ENCODE measurements around the gene HSPBAP1.

Gene HSPBAP1

GRCh38 chr3:122793568-122794416, at the start of gene HSPBAP1:
Gene HSPBAP1, minus strand, starts transcription at chr3:122793831. Its CDS starts 151 bp downstream, at chr3:122793680.
- Histone ChIP-seq H3K9ac (ENCODE audit: low read depth, low read length) (peak within 1 kb of the TSS; percentile 87), H3K27me3 (ENCODE audit: insufficient read depth, low read length) (peaks cover 14% of the 10 kb centered on the region), H3K27ac (ENCODE audit: low read length) (peak within 1 kb of the TSS; percentile 1), H3K4me3 (ENCODE audit: low read length) (peak within 1 kb of the TSS; percentile 93), H3K9me3 (ENCODE audit: insufficient read depth, low read depth, low read length) (no peaks in the 10 kb centered on the region), H3K36me3 (ENCODE audit: insufficient read depth, low read depth, low read length) (no peaks in the 10 kb centered on the region), H3K4me1 (ENCODE audit: insufficient read depth, low read length) (peaks cover 4% of the 10 kb centered on the region; the same call in 1 of the 2 replicates)

- Histone ChIP-seq H3K27me3 (ENCODE audit: insufficient read depth, low read length) (no peaks in the 10 kb centered on the region), H3K36me3 (ENCODE audit: insufficient read depth, low read depth, low read length) (no peaks in the 10 kb centered on the region), H3K4me3 (ENCODE audit: low read length) (no peak overlapping the region), H3K9ac (ENCODE audit: low read depth, low read length) (no peak overlapping the region), H3K9me3 (ENCODE audit: insufficient read depth, low read depth, low read length) (no peaks in the 10 kb centered on the region), H3K27ac (ENCODE audit: low read length) (no peak overlapping the region), H3K4me1 (ENCODE audit: insufficient read depth, low read length) (no peaks in the 10 kb centered on the region)
These were observed 42.0 kb upstream of the HSPBAP1 start for GRCh38 chr3:122835590-122835989.

- H3K27me3 ChIP-seq (ENCODE audit: insufficient read depth, low read length): no peaks in the 10 kb centered on the region
- H3K27ac ChIP-seq (ENCODE audit: low read length): no peak overlapping the region
- no peaks in the 10 kb centered on the region for H3K9me3 ChIP-seq (ENCODE audit: insufficient read depth, low read depth, low read length)
- H3K9ac ChIP-seq (ENCODE audit: low read depth, low read length): no peak overlapping the region
- H3K4me3 ChIP-seq (ENCODE audit: low read length): no peak overlapping the region
- peaks cover 4% of the 10 kb centered on the region; the same call in 1 of the 2 replicates for H3K36me3 ChIP-seq (ENCODE audit: insufficient read depth, low read depth, low read length)
- no peaks in the 10 kb centered on the region for H3K4me1 ChIP-seq (ENCODE audit: insufficient read depth, low read length)
These were observed 34.6 kb upstream of the HSPBAP1 start for GRCh38 chr3:122828281-122828680.

GRCh38 chr3:122826278-122826677, 32.6 kb upstream of the HSPBAP1 start:
- Histone ChIP-seq H3K4me3 (ENCODE audit: low read length) (no peak overlapping the region), H3K27ac (ENCODE audit: low read length) (no peak overlapping the region), H3K9me3 (ENCODE audit: insufficient read depth, low read depth, low read length) (no peaks in the 10 kb centered on the region), H3K4me1 (ENCODE audit: insufficient read depth, low read length) (no peaks in the 10 kb centered on the region), H3K36me3 (ENCODE audit: insufficient read depth, low read depth, low read length) (peaks cover 4% of the 10 kb centered on the region; the same call in 1 of the 2 replicates), H3K9ac (ENCODE audit: low read depth, low read length) (no peak overlapping the region), H3K27me3 (ENCODE audit: insufficient read depth, low read length) (no peaks in the 10 kb centered on the region)

GRCh38 chr3:122825460-122825859, 31.8 kb upstream of the HSPBAP1 start:
- Histone ChIP-seq H3K4me1 (ENCODE audit: insufficient read depth, low read length) (no peaks in the 10 kb centered on the region), H3K27me3 (ENCODE audit: insufficient read depth, low read length) (no peaks in the 10 kb centered on the region), H3K27ac (ENCODE audit: low read length) (no peak overlapping the region), H3K4me3 (ENCODE audit: low read length) (no peak overlapping the region), H3K9me3 (ENCODE audit: insufficient read depth, low read depth, low read length) (no peaks in the 10 kb centered on the region), H3K36me3 (ENCODE audit: insufficient read depth, low read depth, low read length) (peaks cover 4% of the 10 kb centered on the region; the same call in 1 of the 2 replicates), H3K9ac (ENCODE audit: low read depth, low read length) (no peak overlapping the region)

- Histone ChIP-seq H3K27me3 (ENCODE audit: insufficient read depth, low read length) (no peaks in the 10 kb centered on the region), H3K36me3 (ENCODE audit: insufficient read depth, low read depth, low read length) (peaks cover 4% of the 10 kb centered on the region; the same call in 1 of the 2 replicates), H3K27ac (ENCODE audit: low read length) (no peak overlapping the region), H3K4me1 (ENCODE audit: insufficient read depth, low read length) (no peaks in the 10 kb centered on the region), H3K9ac (ENCODE audit: low read depth, low read length) (no peak overlapping the region), H3K4me3 (ENCODE audit: low read length) (no peak overlapping the region), H3K9me3 (ENCODE audit: insufficient read depth, low read depth, low read length) (no peaks in the 10 kb centered on the region)
These were observed 31.1 kb upstream of the HSPBAP1 start for GRCh38 chr3:122824465-122825381.

GRCh38 chr3:122816587-122816986, 23.0 kb upstream of the HSPBAP1 start:
- Histone ChIP-seq H3K4me1 (ENCODE audit: insufficient read depth, low read length) (no peaks in the 10 kb centered on the region), H3K27me3 (ENCODE audit: insufficient read depth, low read length) (no peaks in the 10 kb centered on the region), H3K9me3 (ENCODE audit: insufficient read depth, low read depth, low read length) (no peaks in the 10 kb centered on the region), H3K4me3 (ENCODE audit: low read length) (no peak overlapping the region), H3K9ac (ENCODE audit: low read depth, low read length) (no peak overlapping the region), H3K36me3 (ENCODE audit: insufficient read depth, low read depth, low read length) (no peaks in the 10 kb centered on the region), H3K27ac (ENCODE audit: low read length) (no peak overlapping the region)

GRCh38 chr3:122810734-122811133, 17.1 kb upstream of the HSPBAP1 start:
- no peak overlapping the region for H3K4me3 ChIP-seq (ENCODE audit: low read length)
- H3K4me1 ChIP-seq (ENCODE audit: insufficient read depth, low read length): no peaks in the 10 kb centered on the region
- no peaks in the 10 kb centered on the region for H3K9me3 ChIP-seq (ENCODE audit: insufficient read depth, low read depth, low read length)
- H3K9ac ChIP-seq (ENCODE audit: low read depth, low read length): no peak overlapping the region
- no peaks in the 10 kb centered on the region for H3K27me3 ChIP-seq (ENCODE audit: insufficient read depth, low read length)
- no peaks in the 10 kb centered on the region for H3K36me3 ChIP-seq (ENCODE audit: insufficient read depth, low read depth, low read length)
- H3K27ac ChIP-seq (ENCODE audit: low read length): no peak overlapping the region

GRCh38 chr3:122803977-122804376, 10.3 kb upstream of the HSPBAP1 start:
- Histone ChIP-seq H3K27ac (ENCODE audit: low read length) (no peak overlapping the region), H3K9me3 (ENCODE audit: insufficient read depth, low read depth, low read length) (no peaks in the 10 kb centered on the region), H3K36me3 (ENCODE audit: insufficient read depth, low read depth, low read length) (no peaks in the 10 kb centered on the region), H3K27me3 (ENCODE audit: insufficient read depth, low read length) (no peaks in the 10 kb centered on the region), H3K4me3 (ENCODE audit: low read length) (no peak overlapping the region), H3K9ac (ENCODE audit: low read depth, low read length) (no peak overlapping the region), H3K4me1 (ENCODE audit: insufficient read depth, low read length) (no peaks in the 10 kb centered on the region)

GRCh38 chr3:122802323-122802722, 8.7 kb upstream of the HSPBAP1 start:
- Histone ChIP-seq H3K4me3 (ENCODE audit: low read length) (no peak overlapping the region), H3K9ac (ENCODE audit: low read depth, low read length) (no peak overlapping the region), H3K4me1 (ENCODE audit: insufficient read depth, low read length) (no peaks in the 10 kb centered on the region), H3K9me3 (ENCODE audit: insufficient read depth, low read depth, low read length) (no peaks in the 10 kb centered on the region), H3K27me3 (ENCODE audit: insufficient read depth, low read length) (no peaks in the 10 kb centered on the region), H3K36me3 (ENCODE audit: insufficient read depth, low read depth, low read length) (no peaks in the 10 kb centered on the region), H3K27ac (ENCODE audit: low read length) (no peak overlapping the region)

- Histone ChIP-seq H3K9me3 (ENCODE audit: insufficient read depth, low read depth, low read length) (no peaks in the 10 kb centered on the region), H3K27ac (ENCODE audit: low read length) (no peak overlapping the region), H3K4me1 (ENCODE audit: insufficient read depth, low read length) (no peaks in the 10 kb centered on the region; the same call in 1 of the 2 replicates), H3K36me3 (ENCODE audit: insufficient read depth, low read depth, low read length) (no peaks in the 10 kb centered on the region), H3K9ac (ENCODE audit: low read depth, low read length) (no peak overlapping the region), H3K4me3 (ENCODE audit: low read length) (no peak overlapping the region), H3K27me3 (ENCODE audit: insufficient read depth, low read length) (peaks cover 10% of the 10 kb centered on the region)
These were observed 7.1 kb upstream of the HSPBAP1 start for GRCh38 chr3:122800706-122801237.

Measured in iPS-20b (cell line).